CD4-positive, alpha-beta T cell treated with Interleukin-4 for 4 hours (primary cell): ENCODE measurements around the gene CFAP45.

ENCODE experiments used
- DNase-seq: peaks from one replicate; pipeline ENCODE4 v3.0.0-alpha.2; 2020

The CFAP45 gene

DNA sequence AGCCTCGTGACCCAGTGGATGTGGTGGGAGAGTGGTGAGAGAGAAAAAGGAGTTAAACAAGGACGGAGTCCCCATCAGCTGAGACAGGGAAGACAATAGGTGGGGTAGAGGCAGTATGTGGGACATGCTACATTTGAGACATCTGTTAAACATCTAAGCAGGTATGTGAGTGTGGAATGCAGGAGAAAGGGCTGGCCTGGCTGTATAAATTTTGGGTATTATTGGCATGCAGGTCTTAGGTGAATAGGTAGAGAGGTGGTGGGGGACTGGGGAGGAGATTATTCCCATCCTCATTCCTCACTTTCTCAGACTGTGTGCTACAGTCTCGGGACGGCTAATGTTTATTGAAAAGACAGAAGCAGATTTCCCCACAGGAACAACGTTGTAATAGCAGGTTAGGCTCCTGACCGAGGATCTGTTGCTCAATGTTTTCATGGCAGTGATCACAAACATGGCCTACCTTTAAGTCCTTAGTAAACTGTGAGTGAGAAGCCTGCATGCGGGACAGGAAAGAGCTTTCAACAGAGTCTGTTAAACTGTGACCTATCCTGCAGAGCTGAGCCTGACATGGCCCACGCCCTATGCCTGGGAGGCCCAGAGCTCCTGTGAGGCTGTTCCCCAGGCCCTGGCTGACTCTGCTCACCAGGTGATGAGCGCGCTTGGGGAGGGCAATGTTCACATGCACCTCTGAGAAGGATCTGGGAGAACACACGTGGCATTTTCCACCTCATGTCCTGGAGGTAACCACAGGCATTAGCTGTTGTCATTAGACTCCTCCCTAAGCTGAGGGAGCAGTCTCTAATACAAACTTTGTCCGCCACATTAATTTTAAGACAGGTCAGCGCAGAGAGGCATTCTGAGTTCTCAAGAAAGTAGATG is 54.0 kb downstream of the CFAP45 start:
- no peak for DNase-seq

DNA sequence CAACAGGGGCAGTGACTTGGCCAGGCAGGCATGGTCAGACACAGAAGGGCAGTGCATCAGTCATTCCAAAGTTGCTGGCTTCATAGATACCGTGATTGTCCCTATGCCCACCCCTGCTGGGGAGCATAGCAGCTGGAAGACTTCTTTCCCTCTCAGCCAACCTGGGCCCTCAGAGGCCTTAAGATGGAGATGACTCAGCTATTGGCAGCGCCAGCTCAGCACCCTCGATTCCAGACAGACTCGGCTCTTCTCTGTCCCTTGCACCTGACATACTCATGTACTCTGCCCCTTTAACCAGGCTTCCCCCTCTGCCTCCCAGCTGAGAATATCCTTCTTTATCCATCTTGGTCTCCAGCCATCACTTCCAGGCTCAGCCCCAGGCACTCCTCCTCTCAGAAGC is 56.5 kb downstream of the CFAP45 start:
- DNase-seq: no peak

DNA sequence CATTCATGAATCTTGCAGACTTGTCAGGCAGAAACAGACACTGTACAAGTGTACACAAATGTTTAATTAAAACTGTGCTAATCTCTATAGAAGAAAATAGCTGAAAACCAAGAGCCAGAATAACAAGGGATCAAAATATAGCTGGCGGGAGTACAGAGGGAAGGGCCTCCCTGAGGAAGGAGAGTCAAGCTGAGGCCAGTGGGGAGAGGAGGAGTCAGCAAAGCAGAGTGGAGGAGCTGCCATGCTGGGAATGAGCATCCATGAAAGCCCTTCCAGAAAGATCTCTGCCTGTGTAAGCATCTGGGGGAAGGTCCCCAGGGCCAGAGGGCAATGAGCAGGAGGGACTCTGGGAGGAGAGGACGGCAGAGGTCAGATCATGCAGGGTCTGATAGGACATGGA is 58.2 kb downstream of the CFAP45 start:
- DNase-seq: no peak

DNA sequence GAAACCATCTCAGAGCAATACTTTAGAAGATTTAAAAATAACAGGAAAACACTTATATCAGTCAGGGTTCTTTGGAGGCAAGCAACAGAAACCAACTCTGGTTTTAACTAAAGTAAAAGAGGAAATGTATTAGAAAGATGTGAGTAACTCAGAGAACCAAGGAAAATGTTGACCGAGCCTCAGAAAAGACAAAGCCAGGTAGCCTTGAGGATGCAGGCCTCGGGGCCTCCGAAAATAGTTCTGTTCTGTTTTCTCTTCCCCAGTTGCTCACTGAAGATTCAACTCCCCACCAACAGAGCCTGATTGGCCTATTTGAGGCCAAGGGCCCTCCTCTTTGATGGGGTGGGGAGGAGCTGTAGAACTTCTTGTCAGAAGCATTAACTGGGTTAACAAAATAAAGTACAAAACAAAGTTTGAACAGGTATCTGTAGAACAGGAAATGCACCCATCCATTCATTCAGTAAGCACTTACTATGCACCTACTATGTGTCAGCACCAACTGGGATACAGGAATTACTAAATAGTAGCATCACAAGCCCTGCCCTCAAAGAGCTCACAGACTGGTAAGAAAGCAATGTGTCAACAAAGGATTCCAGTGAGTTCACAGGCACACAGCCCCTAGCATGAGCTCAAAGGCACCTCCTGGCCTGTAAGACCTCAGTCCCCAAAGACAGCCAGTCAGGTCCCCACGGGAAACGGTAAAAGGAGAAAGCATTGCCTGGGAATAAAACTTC is 60.7 kb downstream of the CFAP45 start:
- DNase-seq: no peak

DNA sequence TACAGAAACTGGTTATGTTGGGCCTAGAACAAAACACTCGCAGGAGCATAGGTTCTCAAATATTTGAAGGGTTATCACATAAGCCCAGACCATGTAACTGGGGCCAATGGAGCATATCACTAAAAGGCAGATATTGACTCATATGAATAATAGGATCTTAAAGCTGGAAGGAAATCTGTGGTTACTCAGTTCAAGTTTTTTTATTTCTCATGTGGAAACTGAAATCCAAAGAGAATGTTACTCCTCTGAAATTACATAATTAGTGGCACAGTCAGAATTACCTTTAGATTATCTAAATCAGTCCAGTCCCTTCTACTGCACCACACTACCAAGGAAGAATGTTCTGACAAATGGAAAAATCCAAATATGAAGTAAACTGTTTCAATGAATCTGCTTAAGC is 61.2 kb downstream of the CFAP45 start:
- DNase-seq: no peak

DNA sequence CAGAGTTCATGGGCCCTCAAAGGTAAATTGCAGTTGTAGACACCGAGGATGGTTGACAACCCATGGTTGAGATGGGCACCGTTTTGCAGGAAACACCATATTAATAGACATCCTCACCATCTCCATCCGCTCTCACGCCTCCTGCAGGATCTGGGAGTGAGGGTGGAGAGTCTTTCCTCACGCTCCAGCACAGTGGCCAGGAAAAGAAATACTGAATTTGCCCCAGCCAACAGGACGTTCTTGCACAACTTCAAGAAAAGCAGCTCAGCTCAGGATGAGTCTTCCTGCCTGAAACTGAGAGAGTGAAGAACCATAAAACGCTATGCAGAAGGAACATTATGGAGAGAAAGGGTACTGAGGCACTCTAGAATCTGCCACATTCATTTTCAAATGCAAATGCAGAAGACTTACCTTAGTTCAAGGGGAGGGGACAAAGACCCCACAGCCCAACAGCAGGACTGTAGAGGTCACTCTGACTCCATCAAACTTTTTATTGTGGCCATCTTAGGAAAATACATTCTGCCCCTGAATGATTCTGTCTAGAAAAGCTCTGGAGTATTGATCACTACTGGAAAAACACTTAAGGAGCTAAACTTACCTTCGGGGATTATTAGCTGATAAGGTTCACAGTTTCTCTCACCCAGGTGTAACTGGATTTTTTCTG is 64.0 kb downstream of the CFAP45 start:
- DNase-seq: no peak

GRCh38 chr1:159835356-159835755 is 64.6 kb downstream of the CFAP45 start:
- no peak for DNase-seq

- DNase-seq: no peak
These were observed 67.7 kb downstream of the CFAP45 start for GRCh38 chr1:159832309-159832708.

DNA sequence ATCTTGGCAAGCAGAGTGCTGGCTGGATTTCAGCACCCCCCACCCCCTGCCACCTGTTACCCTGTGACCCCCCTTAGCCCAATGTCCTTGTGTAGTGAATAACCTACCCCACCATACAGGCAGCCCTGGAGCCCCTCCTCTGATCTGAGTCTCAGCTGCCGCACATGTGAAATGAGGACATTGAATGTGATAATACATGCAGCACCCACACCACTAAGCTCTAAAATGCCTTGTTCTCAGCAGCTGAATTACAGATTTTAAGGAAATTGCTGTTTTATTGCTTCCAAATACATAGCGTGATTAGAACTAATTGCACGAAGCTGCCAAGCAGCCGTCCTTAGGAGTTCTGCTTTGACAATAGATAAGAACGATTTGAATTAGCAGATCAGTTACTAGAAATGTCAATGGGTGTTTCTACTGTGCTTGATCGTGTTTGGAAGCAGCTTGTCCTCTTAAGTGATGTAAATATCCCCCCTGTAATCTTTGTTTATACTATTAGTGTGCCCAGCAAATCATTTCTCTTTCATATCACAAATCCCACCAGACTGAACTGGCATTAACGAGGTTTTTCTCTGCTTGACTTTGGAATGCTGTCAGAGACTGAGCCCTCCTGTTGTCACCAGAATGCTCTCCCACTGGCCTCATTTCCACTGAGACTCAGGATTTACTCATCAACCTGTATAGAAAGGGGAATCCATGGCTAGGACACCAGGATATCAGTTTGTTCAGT is 68.4 kb downstream of the CFAP45 start:
- no peak for DNase-seq

DNA sequence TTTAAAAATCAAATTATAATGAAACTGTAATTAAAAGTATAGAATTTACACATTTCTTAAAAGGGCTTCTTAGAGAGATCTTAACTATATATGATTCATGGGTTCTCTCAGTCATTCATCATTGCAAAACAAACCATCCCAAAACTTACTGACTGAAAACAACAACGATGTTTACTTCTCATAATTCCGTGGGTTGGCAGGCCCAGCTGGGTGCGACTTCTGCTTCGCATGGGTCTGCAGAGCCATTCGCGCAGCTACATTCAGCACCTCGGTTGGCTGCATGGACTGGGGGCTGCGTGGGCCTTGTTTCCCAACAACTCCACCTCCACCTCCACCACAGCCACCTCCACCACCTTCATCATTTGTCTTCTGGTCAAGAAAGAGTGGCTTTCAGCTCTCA is 69.2 kb downstream of the CFAP45 start:
- DNase-seq: no peak

GRCh38 chr1:159829822-159830465 is 70.0 kb downstream of the CFAP45 start:
- no peak for DNase-seq

- DNase-seq: peak; percentile 13
These were observed 70.7 kb downstream of the CFAP45 start for GRCh38 chr1:159829273-159829634.

DNA sequence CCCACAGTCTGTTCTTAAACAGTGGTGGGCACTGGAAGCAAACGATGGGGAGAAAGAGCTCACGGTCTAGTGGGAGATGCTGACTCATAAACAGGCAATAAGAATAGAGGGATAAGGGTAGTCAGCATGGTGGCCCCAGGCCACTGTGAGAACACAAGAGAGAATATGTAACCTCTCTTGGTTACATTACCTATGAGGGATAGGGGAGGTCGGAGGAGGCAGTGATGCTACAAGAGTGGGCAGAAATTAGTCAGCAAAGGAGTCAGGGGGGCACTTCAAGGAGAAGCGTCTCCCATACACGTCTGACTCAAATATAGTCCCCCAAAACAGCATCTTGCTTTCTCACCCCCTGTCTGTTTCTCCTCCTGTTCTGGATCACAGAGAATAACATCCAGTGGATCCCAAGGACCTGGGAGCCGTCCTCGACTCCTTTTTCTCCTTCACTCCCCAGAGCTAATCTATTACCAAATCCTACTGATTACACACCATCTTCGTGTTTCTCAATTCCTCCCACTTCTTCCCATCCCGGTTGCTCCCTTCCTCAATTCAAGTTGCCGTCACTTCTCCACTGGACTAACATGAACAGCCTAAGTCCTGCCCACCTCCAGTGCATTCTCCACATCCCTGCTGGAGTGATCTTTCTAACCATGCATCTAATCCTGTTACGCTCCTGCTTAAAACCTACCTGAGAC is 71.2 kb downstream of the CFAP45 start:
- no peak for DNase-seq

- no peak for DNase-seq
These were observed 71.8 kb downstream of the CFAP45 start for GRCh38 chr1:159828176-159828575.

- peak; percentile 40 for DNase-seq
These were observed 72.4 kb downstream of the CFAP45 start for GRCh38 chr1:159827549-159827948.

DNA sequence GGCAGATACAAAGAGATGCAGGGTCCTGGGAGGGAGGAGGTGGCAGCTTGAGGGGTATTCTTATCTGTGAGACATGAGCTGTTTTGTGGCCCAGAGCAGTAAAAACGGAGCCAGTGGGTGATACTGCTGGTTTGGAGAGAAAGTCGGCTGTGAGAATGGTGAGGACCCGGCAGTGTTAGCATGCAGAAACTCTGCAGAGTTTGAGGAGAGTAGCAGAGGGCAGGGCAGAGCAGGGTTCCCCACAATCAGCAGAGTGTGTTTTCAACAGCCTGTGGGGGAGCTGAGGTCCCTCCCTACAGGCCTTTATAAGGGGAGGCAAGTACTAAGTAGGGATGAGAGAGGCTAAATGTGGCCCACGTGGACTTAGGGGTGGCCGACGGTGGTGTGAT is 72.9 kb downstream of the CFAP45 start:
- peak; percentile 21 for DNase-seq

- DNase-seq: peak; percentile 60
These were observed 73.4 kb downstream of the CFAP45 start, which contains the start of gene SLAMF8 for GRCh38 chr1:159826441-159827101. Gene SLAMF8, plus strand, starts transcription at chr1:159826873. Its CDS starts 26 bp downstream, at chr1:159826899.

DNA sequence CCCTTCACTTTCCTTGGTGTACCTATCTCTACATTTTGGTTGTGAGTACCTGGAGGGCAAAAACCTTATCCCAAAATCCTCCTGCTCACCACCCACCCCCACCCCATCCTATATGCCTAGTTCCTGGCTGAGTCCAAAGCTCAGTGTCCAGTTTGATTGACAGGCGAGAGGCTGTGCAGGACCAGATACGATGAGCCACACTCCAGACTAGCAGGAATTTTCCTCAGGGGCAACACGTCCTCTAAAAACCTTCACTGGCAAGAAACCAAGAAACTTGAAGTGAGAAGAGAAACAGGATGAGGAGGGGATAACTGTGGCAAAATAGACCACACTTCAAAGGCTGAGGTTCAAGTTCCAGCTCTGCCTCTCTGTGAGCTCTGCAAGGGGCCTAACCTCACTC is 74.4 kb downstream of the CFAP45 start:
- DNase-seq: no peak

DNA sequence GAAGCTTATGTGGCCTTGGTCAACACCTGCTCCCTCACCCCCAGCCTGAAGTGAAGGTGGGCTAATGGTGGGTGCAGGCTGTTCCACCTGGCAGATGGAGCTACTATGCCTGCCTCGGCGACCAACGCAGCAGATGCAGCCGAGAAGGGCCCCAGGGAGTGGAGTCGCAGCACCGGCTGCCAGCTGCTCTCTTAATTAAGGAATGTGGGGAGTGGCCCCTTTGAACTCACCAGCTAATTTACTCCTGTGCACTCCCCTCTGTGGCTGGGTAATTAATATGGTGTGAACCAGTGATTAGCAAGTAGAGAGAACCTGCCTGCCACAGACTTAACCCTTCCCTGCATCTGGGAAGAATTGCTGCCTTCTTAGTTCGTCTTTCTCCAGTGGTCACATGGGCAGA is 76.6 kb downstream of the CFAP45 start:
- DNase-seq: no peak
